Testis (tissue), 2 donors: ENCODE measurements around the gene TRMT10B.

Experiments
- POLR2A ChIP-seq: fragments of 450-650 bp; IDR thresholded peaks from one replicate; pipeline ENCODE4 v1.6.1; 2017; ENCODE audit warnings: antibody characterized with exemption, mild to moderate bottlenecking, moderate library complexity
- TF ChIP-seq, protein P1 (sequence below), 3 experiments: fragments of 450-650 bp in 2 of 3; fragments of 200-600 bp in 1 of 3; sonication (generic) in 1 of 3; IDR thresholded peaks; one replicate each; pipeline ENCODE4 v1.5.1; 2016 to 2019; ENCODE audit warnings: antibody characterized with exemption in 3 of 3, mild to moderate bottlenecking in 2 of 3, moderate library complexity in 1 of 3

- TF ChIP-seq POLR2A: no peak
- TF ChIP-seq, protein P1, sequence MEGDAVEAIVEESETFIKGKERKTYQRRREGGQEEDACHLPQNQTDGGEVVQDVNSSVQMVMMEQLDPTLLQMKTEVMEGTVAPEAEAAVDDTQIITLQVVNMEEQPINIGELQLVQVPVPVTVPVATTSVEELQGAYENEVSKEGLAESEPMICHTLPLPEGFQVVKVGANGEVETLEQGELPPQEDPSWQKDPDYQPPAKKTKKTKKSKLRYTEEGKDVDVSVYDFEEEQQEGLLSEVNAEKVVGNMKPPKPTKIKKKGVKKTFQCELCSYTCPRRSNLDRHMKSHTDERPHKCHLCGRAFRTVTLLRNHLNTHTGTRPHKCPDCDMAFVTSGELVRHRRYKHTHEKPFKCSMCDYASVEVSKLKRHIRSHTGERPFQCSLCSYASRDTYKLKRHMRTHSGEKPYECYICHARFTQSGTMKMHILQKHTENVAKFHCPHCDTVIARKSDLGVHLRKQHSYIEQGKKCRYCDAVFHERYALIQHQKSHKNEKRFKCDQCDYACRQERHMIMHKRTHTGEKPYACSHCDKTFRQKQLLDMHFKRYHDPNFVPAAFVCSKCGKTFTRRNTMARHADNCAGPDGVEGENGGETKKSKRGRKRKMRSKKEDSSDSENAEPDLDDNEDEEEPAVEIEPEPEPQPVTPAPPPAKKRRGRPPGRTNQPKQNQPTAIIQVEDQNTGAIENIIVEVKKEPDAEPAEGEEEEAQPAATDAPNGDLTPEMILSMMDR (IDR thresholded peaks at IDR 0.05): no peak
Measured at GRCh38 chr9:37719526-37719925, 34.1 kb upstream of the TRMT10B start.
